GM18861 (cell line): ENCODE results near the gene MATCAP1.

Experiments
- ATAC-seq: cut with Tn5 transposase; IDR thresholded peaks from one replicate; pipeline ENCODE4 v1.9.1; 2021; ENCODE audit not compliant: unreplicated experiment

The MATCAP1 gene

DNA sequence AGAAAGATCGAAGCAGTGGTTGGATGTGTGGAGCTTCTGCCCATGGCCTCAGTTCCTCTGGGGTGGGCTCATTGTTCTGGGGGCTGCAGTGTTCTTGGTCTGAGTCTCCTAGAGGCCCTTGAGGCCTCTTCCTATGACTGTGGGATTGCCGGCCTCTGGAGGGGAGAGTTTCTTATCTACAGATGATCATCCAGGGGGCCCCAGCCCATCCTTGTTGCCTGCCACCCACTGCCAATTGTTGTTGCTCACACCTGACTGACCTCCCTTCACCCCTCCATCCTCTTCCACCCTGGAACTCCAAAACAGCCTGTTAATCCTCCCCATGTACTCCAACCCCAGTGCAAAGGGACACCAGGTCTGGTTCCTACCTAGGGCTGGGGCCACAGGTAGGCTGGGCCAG, 38.8 kb downstream of the MATCAP1 start:
- ATAC-seq: no peak

DNA sequence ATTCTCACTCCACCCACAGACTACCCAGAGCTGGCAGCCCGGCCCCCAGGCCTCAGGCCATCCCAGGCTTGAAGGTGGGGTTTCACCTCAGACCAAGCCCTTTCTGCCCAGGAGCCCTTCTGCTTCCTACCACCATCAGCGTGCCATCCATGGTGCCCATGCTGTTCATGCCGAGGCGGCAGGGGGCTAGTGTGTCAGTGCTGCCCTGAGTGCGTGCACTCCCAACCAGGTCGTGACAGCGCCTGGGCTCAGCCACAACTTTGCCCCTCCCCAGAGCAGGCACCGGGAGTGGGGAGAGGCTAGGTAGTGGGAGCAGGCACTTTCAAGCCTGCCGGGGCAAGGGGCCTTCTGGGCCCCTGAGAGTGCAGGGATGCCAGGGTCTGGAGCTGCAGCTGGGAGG, 41.4 kb downstream of the MATCAP1 start:
- no peak for ATAC-seq

DNA sequence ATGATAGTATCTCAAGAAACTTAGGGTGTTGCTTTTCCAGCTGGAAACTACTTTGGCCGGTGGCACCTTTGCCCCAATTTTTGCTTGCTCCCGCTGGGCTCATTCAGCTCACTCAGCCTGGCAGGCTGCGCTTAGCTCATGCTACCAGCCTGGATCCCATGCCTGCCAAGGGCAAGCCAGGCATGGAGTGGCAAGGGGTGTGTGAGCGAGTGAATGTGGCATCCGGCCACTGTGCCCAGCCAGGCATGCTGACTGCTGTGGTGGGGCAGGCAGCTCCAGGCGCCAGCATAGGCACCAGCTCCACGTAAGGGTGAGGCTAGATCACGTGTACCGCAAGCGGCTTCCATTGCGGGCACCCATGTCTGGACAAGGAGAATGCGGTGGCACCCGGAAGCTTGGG, 42.4 kb downstream of the MATCAP1 start:
- ATAC-seq: no peak

DNA sequence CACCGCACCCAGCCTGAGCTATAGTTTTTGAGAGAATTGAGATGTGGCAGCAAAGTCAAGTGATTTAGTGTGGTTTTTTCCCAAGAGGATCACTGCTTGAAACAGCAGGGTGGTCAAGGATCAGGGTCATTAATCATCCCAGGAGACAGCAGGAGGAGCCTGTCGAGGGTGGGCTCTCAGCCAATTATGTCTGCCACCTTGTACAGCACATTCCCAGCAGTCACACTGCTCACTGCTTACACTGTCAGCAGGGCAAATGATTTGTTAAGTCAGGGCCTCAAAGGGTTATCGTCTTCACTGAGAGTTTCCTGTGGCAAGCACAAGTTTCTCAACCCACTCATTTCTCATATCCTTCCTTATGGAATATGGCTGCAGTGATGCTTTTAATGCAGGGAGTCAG, 46.2 kb downstream of the MATCAP1 start:
- ATAC-seq: no peak

DNA sequence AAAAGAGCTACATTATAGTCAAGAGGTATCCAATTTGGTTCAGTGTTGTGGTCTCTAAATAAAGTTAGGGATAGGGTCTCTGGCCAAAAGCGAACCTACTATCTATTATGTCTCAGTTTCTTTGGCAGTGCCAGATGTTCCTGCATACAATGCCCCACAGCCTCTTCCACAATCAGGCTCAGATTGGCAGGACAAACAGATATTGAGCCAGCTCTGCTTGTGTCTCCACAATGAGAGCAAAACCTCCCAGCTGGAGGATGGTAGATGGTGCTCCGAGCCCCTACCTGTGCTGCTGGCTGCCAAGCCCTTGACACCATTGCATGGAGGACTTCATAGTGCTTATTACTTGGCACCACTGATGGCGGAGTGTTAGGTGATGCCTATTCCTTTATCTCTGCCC, 54.3 kb downstream of the MATCAP1 start:
- ATAC-seq: no peak

DNA sequence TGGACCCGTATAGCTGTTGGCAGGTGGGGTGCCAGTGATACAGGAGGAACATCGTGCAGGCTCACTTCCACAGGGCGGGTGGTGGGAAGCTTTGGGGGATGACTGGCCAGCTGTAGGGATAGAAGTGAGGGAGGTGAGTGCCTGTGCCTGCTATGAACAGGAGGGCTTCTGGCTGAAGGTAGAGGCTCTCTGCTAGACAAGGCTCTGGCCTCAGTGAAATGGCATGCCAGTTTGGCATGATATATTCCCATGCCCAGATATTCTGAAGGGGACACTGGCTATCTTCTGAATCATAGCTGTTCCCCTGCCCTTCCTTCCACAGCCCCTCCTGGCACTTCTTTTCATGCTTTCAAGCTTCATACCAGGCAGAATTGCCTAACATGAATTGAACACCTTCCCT, 54.9 kb downstream of the MATCAP1 start:
- ATAC-seq: no peak

DNA sequence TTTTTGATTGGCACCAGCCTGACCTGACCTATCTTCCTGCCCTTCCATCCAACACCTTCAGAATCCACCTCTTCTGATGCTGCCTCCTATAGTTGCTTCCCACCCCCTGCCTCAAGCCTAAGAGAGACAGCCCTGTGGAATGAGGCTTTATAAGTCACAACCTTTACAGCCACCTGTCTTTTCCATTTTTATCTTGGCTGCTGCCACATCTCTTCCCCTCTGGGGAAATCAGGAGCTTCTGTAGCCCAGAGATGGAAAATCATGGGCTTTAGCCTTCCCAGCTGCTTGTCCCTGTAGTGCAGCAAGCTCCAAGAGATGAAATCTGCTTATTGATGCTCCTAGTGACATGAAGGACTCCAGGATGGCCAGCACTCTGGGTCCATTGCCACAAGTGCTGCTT, 55.3 kb downstream of the MATCAP1 start:
- ATAC-seq: no peak
